ENCODE results near the gene OTOP3.
"Not testable (repeated sequence)": the region's sequence is repeated elsewhere in the genome, so short reads cannot be mapped to it uniquely, and the experiment has no call there.

OTOP3 gene

DNA sequence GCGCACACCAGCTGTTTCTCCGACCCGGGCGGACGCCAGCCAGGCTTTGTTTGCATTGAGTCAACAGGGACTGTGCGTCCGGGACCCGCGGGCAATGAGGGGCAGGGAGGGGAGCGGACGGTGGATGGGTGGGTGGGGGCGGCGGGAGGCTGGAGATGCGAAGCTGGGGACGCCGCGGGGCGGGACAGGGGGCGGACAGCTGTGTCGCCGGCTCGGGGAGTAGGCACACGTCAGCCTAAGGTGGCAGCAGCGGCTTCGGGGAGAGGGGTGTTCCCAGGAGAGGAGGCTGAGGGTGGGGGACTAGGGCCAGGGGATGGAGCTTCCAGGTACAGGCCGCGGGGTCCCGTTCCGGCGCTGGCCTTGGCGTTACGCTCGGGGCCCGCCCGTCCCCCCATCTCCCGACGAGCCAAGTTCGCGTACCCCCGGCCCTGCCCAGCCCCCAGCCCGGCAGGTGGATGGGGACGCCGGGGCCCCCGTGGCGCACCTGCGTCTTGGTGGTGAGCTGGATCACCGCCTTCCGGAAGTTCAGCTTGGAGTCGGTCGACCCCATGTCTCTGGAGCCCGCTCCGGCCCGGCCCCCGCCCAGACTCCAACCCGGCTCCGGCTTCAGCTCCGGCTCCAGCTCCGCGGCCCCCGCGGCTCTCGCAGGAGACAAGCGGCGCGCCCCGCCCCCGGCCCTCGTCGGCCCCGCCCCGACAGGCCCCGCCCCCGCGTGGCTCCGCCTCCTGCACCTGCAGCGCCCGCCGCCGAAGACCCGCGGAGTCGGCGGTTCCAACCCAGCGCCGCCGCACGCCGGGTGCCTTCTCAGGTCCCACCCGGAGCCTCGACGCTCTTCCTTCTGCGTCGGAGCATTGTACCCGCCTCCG is 36.6 kb downstream of the OTOP3 start, which contains the start of gene HID1:
Gene HID1, minus strand, starts transcription at position 653 of the 866 bp plus-strand sequence. Its CDS starts 103 bp downstream, at position 550.
- Mint-ChIP-seq H3K9me3 (no peaks in the 10 kb centered on the region), H3K27ac (no peak within 1 kb of the TSS), H3K4me3 (peak within 1 kb of the TSS; percentile 67), H3K36me3 (ENCODE audit: low read depth) (no peaks in the 10 kb centered on the region), H3K27me3 (peaks cover 18% of the 10 kb centered on the region), H3K4me1 (ENCODE audit: low read depth) (peaks cover 9% of the 10 kb centered on the region)
- DNase-seq: peak; percentile 87

DNA sequence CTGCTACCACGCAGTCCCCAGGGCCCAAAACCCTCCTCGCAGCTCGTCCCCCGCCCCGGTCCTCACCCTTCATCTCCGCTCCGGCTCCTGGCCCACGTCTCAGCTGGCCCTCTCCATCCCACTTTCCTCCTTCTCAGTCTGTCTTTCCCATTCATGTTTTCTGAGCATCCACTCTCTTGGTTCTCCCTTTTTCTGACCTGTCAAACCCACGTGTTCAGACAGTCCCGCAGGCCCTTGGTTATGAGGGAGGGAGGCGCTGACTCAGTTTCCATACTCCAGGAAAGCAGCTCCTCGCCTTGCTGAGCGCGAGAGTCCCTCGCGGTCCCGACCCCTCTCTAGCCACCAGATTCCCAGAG is 37.3 kb downstream of the OTOP3 start:
- H3K27me3 Mint-ChIP-seq: peaks cover 18% of the 10 kb centered on the region
- H3K4me1 Mint-ChIP-seq (ENCODE audit: low read depth): peaks cover 9% of the 10 kb centered on the region
- H3K9me3 Mint-ChIP-seq: no peaks in the 10 kb centered on the region
- no peaks in the 10 kb centered on the region for H3K36me3 Mint-ChIP-seq (ENCODE audit: low read depth)
- peak overlapping the region; percentile 67 for H3K4me3 Mint-ChIP-seq
- no peak overlapping the region for H3K27ac Mint-ChIP-seq
- DNase-seq: no peak

GRCh38 chr17:74975943-74976342 is 40.2 kb downstream of the OTOP3 start:
- Mint-ChIP-seq H3K27ac (no peak overlapping the region), H3K36me3 (ENCODE audit: low read depth) (no peaks in the 10 kb centered on the region), H3K4me3 (no peak overlapping the region), H3K4me1 (ENCODE audit: low read depth) (peaks cover 9% of the 10 kb centered on the region), H3K27me3 (peaks cover 18% of the 10 kb centered on the region), H3K9me3 (no peaks in the 10 kb centered on the region)
- DNase-seq: no peak

GRCh38 chr17:74977802-74978201 is 42.1 kb downstream of the OTOP3 start:
- H3K27me3 Mint-ChIP-seq: peaks cover 19% of the 10 kb centered on the region
- DNase-seq: no peak
- no peaks in the 10 kb centered on the region for H3K9me3 Mint-ChIP-seq
- no peak overlapping the region for H3K4me3 Mint-ChIP-seq
- H3K27ac Mint-ChIP-seq: no peak overlapping the region
- peaks cover 19% of the 10 kb centered on the region for H3K4me1 Mint-ChIP-seq (ENCODE audit: low read depth)
- no peaks in the 10 kb centered on the region for H3K36me3 Mint-ChIP-seq (ENCODE audit: low read depth)

DNA sequence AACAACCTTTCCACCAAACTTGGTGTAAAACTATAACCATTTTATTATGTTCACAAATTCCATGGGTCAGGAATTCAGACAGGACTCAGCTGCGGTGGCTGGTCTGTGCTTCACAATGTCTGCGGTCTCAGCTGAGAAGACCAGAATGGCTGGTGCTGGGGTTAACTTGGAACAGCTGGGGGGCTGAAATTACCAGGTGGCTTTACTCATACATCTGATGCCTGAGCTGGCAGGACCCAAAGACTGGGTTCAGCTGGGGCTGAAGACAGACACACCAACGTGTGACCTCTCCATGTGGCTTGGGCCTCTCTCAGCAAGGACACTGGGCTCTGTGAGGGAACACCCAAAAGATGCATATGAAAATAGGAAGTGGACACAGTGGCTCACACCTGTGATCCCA is 42.5 kb downstream of the OTOP3 start:
- DNase-seq: no peak
- Mint-ChIP-seq H3K9me3 (no peaks in the 10 kb centered on the region), H3K4me3 (no peak overlapping the region), H3K27ac (no peak overlapping the region), H3K36me3 (ENCODE audit: low read depth) (no peaks in the 10 kb centered on the region), H3K4me1 (ENCODE audit: low read depth) (peaks cover 14% of the 10 kb centered on the region), H3K27me3 (peaks cover 15% of the 10 kb centered on the region)

GRCh38 chr17:74979408-74980146 is 43.9 kb downstream of the OTOP3 start:
- Mint-ChIP-seq H3K9me3 (no peaks in the 10 kb centered on the region), H3K4me3 (no peak overlapping the region), H3K27ac (no peak overlapping the region), H3K4me1 (ENCODE audit: low read depth) (peaks cover 14% of the 10 kb centered on the region), H3K36me3 (ENCODE audit: low read depth) (no peaks in the 10 kb centered on the region), H3K27me3 (peaks cover 6% of the 10 kb centered on the region)
- DNase-seq: no peak

- peaks cover 16% of the 10 kb centered on the region for H3K4me1 Mint-ChIP-seq (ENCODE audit: low read depth)
- peaks cover 10% of the 10 kb centered on the region for H3K27me3 Mint-ChIP-seq
- peak overlapping the region; percentile 79 for H3K4me3 Mint-ChIP-seq
- no peak for DNase-seq
- no peaks in the 10 kb centered on the region for H3K9me3 Mint-ChIP-seq
- peak overlapping the region; percentile 74 for H3K27ac Mint-ChIP-seq
- H3K36me3 Mint-ChIP-seq (ENCODE audit: low read depth): no peaks in the 10 kb centered on the region
Measured at GRCh38 chr17:74981318-74981978, 45.8 kb downstream of the OTOP3 start.

- H3K27me3 Mint-ChIP-seq: peaks cover 17% of the 10 kb centered on the region
- H3K27ac Mint-ChIP-seq: peak overlapping the region; percentile 74
Measured at GRCh38 chr17:74981979-74982662, 46.4 kb downstream of the OTOP3 start.

GRCh38 chr17:74982663-74983313 is 47.1 kb downstream of the OTOP3 start:
- not testable (repeated sequence) for DNase-seq; H3K27ac Mint-ChIP-seq; H3K36me3 Mint-ChIP-seq (ENCODE audit: low read depth); H3K9me3 Mint-ChIP-seq
- peak overlapping the region; percentile 79 for H3K4me3 Mint-ChIP-seq
- H3K4me1 Mint-ChIP-seq (ENCODE audit: low read depth): peaks cover 25% of the 10 kb centered on the region
- H3K27me3 Mint-ChIP-seq: peaks cover 20% of the 10 kb centered on the region

More at GRCh38 chr17:74981979-74982662, 46.4 kb downstream of the OTOP3 start:
- no peaks in the 10 kb centered on the region for H3K36me3 Mint-ChIP-seq (ENCODE audit: low read depth)
- peaks cover 22% of the 10 kb centered on the region for H3K4me1 Mint-ChIP-seq (ENCODE audit: low read depth)
- H3K9me3 Mint-ChIP-seq: no peaks in the 10 kb centered on the region
- DNase-seq: peak; percentile 84
- peak overlapping the region; percentile 79 for H3K4me3 Mint-ChIP-seq

DNA sequence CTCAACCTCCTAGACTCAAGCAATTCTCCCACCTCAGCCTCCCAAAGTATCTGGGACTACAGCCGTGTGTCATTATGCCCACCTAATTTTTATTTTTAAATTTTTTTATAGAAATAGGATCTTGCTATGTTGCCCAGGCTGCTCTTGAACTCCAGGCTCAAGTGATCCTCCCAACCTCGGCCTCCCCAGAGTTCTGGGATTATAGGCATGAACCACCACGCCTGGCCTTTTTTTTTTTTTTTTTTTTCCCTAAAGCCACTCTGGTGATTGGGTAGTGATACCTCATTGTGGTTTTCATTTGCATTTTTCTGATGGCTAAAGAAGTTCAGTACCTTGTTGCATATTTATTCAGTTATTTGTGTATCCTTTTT is 50.5 kb downstream of the OTOP3 start:
- H3K27me3 Mint-ChIP-seq: peaks cover 28% of the 10 kb centered on the region
- H3K4me3 Mint-ChIP-seq: no peak overlapping the region
- H3K9me3 Mint-ChIP-seq: no peaks in the 10 kb centered on the region
- no peaks in the 10 kb centered on the region for H3K36me3 Mint-ChIP-seq (ENCODE audit: low read depth)
- H3K27ac Mint-ChIP-seq: no peak overlapping the region
- no peak for DNase-seq
- peaks cover 26% of the 10 kb centered on the region for H3K4me1 Mint-ChIP-seq (ENCODE audit: low read depth)

GRCh38 chr17:74987418-74987908 is 51.8 kb downstream of the OTOP3 start, which contains the start of gene CDR2L:
Gene CDR2L, plus strand, starts transcription at chr17:74987632. Its CDS starts 412 bp downstream, at chr17:74988044.
- DNase-seq: peak; percentile 95
- peaks cover 25% of the 10 kb centered on the region for H3K27me3 Mint-ChIP-seq
- peak within 1 kb of the TSS; percentile 28 for H3K27ac Mint-ChIP-seq
- no peaks in the 10 kb centered on the region for H3K36me3 Mint-ChIP-seq (ENCODE audit: low read depth)
- peak within 1 kb of the TSS; percentile 77 for H3K4me3 Mint-ChIP-seq
- peaks cover 18% of the 10 kb centered on the region for H3K4me1 Mint-ChIP-seq (ENCODE audit: low read depth)
- no peaks in the 10 kb centered on the region for H3K9me3 Mint-ChIP-seq

GRCh38 chr17:74987909-74988711 is 52.4 kb downstream of the OTOP3 start:
- Mint-ChIP-seq H3K4me1 (ENCODE audit: low read depth) (peaks cover 15% of the 10 kb centered on the region), H3K4me3 (peak overlapping the region; percentile 75), H3K36me3 (ENCODE audit: low read depth) (no peaks in the 10 kb centered on the region), H3K9me3 (no peaks in the 10 kb centered on the region), H3K27me3 (peaks cover 25% of the 10 kb centered on the region), H3K27ac (no peak overlapping the region)
- peak; percentile 63 for DNase-seq

GRCh38 chr17:74990581-74991105 is 54.9 kb downstream of the OTOP3 start:
- Mint-ChIP-seq H3K27ac (no peak overlapping the region), H3K9me3 (no peaks in the 10 kb centered on the region), H3K4me3 (no peak overlapping the region), H3K36me3 (ENCODE audit: low read depth) (no peaks in the 10 kb centered on the region), H3K4me1 (ENCODE audit: low read depth) (peaks cover 15% of the 10 kb centered on the region), H3K27me3 (peaks cover 22% of the 10 kb centered on the region)
- DNase-seq: no peak

Data from activated T-cell treated with anti-CD3 and anti-CD28 coated beads, Interleukin-2, amount 50 U/mL, for 24 hours (primary cell).